HG02763 (cell line): ENCODE results near the gene CDK6.
"Not testable (repeated sequence)": the region's sequence is repeated elsewhere in the genome, so short reads cannot be mapped to it uniquely, and the experiment has no call there.

Source experiments
- ATAC-seq: cut with Tn5 transposase; IDR thresholded peaks from one replicate; pipeline ENCODE4 v1.9.1; 2021; ENCODE audit warnings: mild to moderate bottlenecking, moderate library complexity; ENCODE audit not compliant: unreplicated experiment

The CDK6 gene

GRCh38 chr7:92604517-92604916, 231.9 kb downstream of the CDK6 start:
- not testable (repeated sequence) for ATAC-seq

DNA sequence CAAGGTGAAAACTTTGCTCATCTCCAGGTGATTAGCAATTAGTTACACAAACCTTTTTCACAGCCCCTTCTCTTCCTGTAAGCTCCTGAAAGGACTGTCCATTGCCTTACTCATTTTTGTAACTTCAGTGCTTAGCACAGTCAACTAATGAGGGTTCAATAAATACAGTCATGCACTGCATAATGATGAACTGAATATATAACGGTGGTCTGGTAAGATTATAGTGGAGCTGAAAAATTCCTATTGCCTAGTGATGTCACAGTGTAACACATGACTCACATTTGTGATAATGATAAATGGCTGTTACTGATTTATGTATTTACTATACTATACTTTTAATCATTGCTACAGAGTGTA, 233.3 kb downstream of the CDK6 start:
- no peak for ATAC-seq

DNA sequence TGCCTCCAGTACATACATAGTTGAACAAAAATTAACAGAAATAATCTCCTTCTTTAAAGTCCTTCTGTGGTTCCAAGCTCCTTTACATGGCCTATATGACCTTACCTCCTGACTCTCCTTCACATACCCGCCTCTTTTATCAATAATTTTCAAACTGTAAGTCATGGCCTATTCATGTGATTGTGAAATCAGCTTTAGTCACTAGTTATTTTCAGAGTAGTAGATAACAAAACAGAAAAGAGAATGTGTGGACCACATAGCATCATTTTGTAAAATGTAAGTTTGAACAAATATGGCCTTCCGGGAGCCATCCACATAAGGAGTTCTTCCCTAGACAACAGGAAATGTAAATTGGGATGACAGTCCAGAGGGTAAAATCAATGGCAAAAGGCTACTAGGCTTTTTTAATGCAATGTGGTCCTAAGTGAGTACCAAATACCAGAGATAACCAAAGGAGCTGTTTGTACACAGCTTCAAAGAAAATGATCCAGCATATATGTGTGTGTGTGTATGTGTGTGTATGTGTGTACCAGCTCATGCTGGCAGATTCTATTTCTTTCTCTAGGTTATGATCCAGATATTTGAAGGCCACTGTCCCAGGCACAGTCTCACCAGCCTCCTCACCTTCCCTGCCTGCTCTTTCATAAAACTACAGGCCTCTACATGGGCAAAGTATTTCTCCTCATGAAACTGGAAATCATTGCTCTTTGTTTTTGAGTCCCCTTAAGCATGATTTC, 233.9 kb downstream of the CDK6 start:
- no peak for ATAC-seq

DNA sequence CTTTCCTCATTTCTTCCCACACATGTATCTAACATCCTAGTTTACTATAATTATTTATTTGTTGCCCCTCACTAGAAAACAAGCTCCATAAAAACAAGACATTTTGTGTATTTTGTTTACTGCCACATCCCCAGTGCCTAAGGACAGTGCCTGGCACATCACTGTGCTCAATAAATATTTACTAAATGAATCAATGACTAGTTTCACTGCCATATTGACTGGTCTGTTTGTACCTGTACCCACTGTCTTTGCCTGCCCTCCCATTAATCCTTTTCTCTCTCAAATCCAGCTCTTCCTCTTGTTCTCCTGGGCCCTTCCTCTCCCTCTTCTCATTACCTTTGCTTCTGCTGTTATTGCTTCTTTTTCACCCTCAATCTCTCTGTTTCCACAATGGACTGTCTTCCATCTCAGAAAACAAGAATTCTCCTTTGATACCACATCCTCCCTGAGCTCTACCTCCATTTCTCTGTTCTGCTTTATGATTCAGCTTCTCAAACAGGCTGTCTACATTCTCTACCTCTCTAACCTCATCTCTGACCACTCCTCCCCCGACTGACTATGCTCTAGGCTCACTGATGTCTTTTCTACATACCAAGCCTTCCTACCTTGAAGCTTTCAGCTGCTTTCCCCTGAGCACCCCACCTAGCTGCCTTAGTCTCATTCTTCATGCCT, 237.9 kb downstream of the CDK6 start:
- ATAC-seq: peak; percentile 54

DNA sequence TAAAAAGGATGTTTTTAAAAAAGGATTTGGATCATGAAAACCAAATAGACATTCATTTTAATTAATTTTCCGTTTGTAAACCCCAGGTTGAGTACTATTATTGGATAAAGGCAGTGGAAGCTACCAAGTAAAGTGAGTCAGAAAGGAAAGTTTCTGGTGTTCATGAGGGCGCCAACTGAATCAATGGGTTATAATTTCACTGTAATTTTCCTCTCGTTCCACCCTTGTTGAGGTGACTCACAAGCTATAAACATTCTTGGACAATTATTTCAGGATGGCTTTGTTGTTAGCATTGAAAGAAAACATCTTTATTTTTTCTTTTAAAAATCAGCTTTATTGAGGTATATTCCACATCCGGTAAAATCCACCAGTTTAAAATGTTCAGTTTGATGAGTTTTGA, 241.1 kb downstream of the CDK6 start:
- ATAC-seq: no peak

- no peak for ATAC-seq
Observed at GRCh38 chr7:92594746-92595145, 241.6 kb downstream of the CDK6 start.

- no peak for ATAC-seq
Observed at GRCh38 chr7:92590711-92591310, 245.6 kb downstream of the CDK6 start.

DNA sequence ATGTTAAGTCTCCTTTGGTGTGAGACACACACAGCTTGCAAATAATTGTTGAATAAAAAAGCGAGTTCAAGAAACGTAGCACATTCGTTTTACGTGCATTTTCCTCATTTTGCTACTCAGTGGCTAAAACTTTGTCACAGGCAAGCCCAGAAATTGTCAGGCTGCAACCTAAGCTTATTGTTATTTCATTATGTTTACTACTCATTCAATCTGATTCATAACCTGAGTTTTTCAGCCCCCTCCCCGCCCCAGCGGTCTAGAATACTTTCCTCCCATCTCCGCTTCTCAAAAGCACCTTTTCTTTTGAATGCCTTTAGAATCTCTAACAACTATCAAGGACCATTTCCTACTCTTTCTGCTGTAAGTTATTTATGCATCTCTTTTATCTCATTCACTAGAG, 247.3 kb downstream of the CDK6 start:
- ATAC-seq: no peak

GRCh38 chr7:92588561-92588960, 247.8 kb downstream of the CDK6 start:
- no peak for ATAC-seq

GRCh38 chr7:92586841-92587240, 249.5 kb downstream of the CDK6 start:
- ATAC-seq: no peak

- no peak for ATAC-seq
Observed at GRCh38 chr7:92586403-92586802, 250.0 kb downstream of the CDK6 start.

GRCh38 chr7:92584953-92585352, 251.4 kb downstream of the CDK6 start:
- no peak for ATAC-seq

DNA sequence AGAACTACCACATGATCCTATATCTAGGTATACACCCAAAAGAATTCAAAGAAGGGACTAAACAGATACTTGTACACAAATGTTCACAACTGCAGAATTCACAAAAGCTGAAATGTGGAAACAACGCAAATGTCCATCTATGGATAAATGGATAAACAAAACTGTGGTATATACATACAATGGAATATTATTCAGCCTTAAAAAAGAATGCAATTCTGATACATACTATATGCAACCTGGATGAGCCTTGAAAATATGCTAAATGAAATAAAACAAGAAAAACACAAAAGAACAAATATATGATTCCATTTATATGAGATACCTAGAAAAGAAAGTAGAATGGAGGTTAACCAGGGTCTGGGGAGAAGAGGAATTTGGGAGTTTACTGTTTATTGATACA, 253.4 kb downstream of the CDK6 start:
- no peak for ATAC-seq

DNA sequence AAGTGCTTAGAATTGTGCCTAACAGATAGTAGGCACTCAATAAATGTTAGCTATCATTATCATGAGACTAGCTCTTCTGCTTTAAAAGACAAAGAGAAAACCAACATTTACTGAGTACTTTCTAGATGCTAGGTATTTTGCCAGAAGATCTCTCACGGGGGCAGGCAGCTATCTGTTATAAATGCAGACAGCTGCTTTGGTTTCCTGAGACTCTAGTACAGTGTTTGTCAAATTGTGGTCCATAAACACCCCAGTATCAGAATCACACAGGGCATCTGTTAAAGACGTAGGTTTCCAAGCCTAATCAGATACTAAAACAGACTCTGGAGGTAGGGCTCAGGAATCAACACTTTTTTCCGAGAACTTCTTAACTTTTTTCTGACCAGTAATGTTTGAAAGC, 260.1 kb downstream of the CDK6 start:
- ATAC-seq: no peak

GRCh38 chr7:92569137-92569536, 267.2 kb downstream of the CDK6 start:
- no peak for ATAC-seq

DNA sequence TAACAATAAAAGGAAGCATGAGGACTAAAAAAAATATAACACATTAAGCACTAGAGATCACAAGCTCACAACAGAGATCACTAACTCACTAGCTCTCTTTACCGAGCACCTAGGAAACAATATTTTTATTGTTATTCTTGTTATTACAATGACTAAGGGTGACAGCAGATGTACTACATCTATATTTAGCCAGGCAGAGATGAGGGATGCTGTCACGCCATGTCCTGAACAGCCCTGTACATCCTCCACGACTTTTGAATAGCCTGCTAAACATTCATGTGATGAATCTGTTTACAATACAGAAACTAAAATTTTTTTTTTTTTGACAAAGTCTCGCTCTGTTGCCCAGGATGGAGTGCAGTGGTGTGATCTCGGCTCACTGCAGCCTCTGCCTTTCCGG, 268.9 kb downstream of the CDK6 start:
- ATAC-seq: no peak

DNA sequence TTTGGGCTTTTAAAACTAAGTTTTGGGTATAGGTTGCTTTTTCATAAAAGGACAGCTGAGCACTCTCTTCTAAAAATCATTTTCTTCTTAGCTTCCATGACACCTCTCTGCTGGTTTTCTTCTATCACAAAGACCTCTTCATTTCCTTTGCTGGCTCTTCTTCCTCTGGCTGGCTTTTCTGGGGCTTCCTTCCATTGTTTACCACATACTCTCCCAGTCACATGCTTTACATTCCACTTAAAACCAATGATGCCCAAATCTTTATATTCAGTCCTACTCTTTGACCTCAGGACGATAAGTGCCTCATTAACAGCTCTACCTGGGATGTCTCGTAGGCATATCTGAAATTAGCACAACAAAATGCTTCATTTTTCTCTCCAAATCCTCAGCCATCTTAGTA, 273.0 kb downstream of the CDK6 start:
- no peak for ATAC-seq

- ATAC-seq: no peak
Observed at GRCh38 chr7:92560602-92561001, 275.8 kb downstream of the CDK6 start.

- no peak for ATAC-seq
Observed at GRCh38 chr7:92557808-92558362, 278.5 kb downstream of the CDK6 start.

DNA sequence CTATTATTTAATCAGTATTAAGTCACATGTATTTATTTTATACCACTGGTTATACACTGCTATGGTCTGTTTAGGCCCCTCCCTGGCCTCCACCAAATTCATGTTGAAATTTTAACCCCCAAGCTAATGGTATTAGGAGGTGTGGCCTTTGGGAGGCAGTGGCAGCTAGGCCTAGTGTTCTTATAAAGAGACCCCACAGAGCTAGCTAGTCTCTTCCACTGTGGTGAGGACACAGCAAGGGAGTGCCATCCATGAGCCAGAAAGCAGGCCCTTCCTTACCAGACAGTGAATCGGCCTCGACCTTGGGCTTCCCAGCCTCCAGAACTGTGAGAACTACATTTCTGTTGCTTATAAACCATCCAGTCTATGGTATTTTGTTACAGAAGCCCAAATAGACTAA, 279.1 kb downstream of the CDK6 start:
- no peak for ATAC-seq
